Activated CD8-positive, alpha-beta T cell treated with anti-CD3 and anti-CD28 coated beads for 36 hours (primary cell): Measurements from ENCODE around the gene PSMG1. TPM values are rescaled to one million over a fixed set of nuclear protein-coding genes. Genes with fewer than 3 reads are reported as not detected.

ENCODE experiments used
- ATAC-seq: fragments of 200-7000 bp; cut with Tn5 transposase; one replicate; pipeline ENCODE4 v1.10.0; 2021; ENCODE audit warnings: mild to moderate bottlenecking, moderate library complexity
- CTCF ChIA-PET: fragments of 350-600 bp; sonication (Branson Sonifier 250); formaldehyde crosslinking; loops from one replicate; lab custom pipeline; 2021; ENCODE audit warnings: antibody characterized with exemption; lab: Charles Lee
- POLR2A ChIA-PET: fragments of 350-600 bp; sonication (Branson Sonifier 250); formaldehyde crosslinking; loops from one replicate; lab custom pipeline; 2021; ENCODE audit warnings: antibody characterized with exemption; lab: Charles Lee
- DNase-seq: peaks from one replicate; pipeline ENCODE4 v3.0.0-alpha.2; 2020
- H3K27ac Mint-ChIP-seq: one replicate; pipeline ENCODE4 v1.8.0; 2021; ENCODE audit warnings: mild to moderate bottlenecking, mixed read lengths
- H3K27me3 Mint-ChIP-seq: one replicate; pipeline ENCODE4 v1.8.0; 2021; ENCODE audit warnings: mixed read lengths
- H3K36me3 Mint-ChIP-seq: one replicate; pipeline ENCODE4 v1.8.0; 2021; ENCODE audit warnings: low read depth, mixed read lengths
- H3K4me1 Mint-ChIP-seq: one replicate; pipeline ENCODE4 v1.8.0; 2021; ENCODE audit warnings: low read depth, mixed read lengths
- H3K4me3 Mint-ChIP-seq: one replicate; pipeline ENCODE4 v1.8.0; 2021; ENCODE audit warnings: mild to moderate bottlenecking, moderate library complexity, mixed read lengths
- H3K9me3 Mint-ChIP-seq: one replicate; pipeline ENCODE4 v1.8.0; 2021; ENCODE audit warnings: mixed read lengths
- CTCF ChIP-seq: fragments of 200-600 bp; IDR thresholded peaks from one replicate; pipeline ENCODE4 v1.8.0; 2022; ENCODE audit warnings: antibody characterized with exemption, mild to moderate bottlenecking
- intact Hi-C: fragments of 100-400 bp; cut with micrococcal nuclease; formaldehyde crosslinking; loops from one replicate; pipeline ENCODE4 v1.10.0; 2022
- total RNA-seq, 2 experiments: library from RNA; stranded (reverse); gene quantifications; one replicate each; pipeline ENCODE4 v1.2.3, GENCODE V29; 2021

The PSMG1 gene
- total RNA-seq, 2 experiments from 2014 or later: 90.9 to 107 TPM

- H3K36me3 Mint-ChIP-seq: peaks cover 43% of the 10 kb centered on the region
- DNase-seq: no peak
- no peaks in the 10 kb centered on the region for H3K9me3 Mint-ChIP-seq
- no peak overlapping the region for H3K27ac Mint-ChIP-seq
- H3K4me1 Mint-ChIP-seq: peaks cover 32% of the 10 kb centered on the region
- POLR2A ChIA-PET: no interaction called here
- no peak for TF ChIP-seq CTCF
- ATAC-seq: no peak
- intact Hi-C loops: no loop called here
- CTCF ChIA-PET: interaction anchor here (1.3 to 2.1 kb wide), 2 partner anchors 8 to 15 kb away, joined by 3 to 8 read pairs; partner anchors contain the start of gene PSMG1
- no peaks in the 10 kb centered on the region for H3K27me3 Mint-ChIP-seq
- H3K4me3 Mint-ChIP-seq: no peak overlapping the region
Measured at GRCh38 chr21:39198800-39199199, 15.5 kb upstream of the PSMG1 start.

- ATAC-seq (no peak), DNase-seq (no peak)
- no peak for TF ChIP-seq CTCF
- H3K9me3 Mint-ChIP-seq: no peaks in the 10 kb centered on the region
- H3K27me3 Mint-ChIP-seq: no peaks in the 10 kb centered on the region
- ChIA-PET POLR2A (no interaction called here), CTCF (no interaction called here)
- intact Hi-C loops: no loop called here
- H3K4me1 Mint-ChIP-seq: peaks cover 32% of the 10 kb centered on the region
- H3K27ac Mint-ChIP-seq: peak overlapping the region; percentile 21
- H3K36me3 Mint-ChIP-seq: peaks cover 39% of the 10 kb centered on the region
- H3K4me3 Mint-ChIP-seq: no peak overlapping the region
Measured at GRCh38 chr21:39197448-39198233, 14.4 kb upstream of the PSMG1 start.

- no peak for TF ChIP-seq CTCF
- no peaks in the 10 kb centered on the region for H3K9me3 Mint-ChIP-seq
- peaks cover 39% of the 10 kb centered on the region for H3K36me3 Mint-ChIP-seq
- no peak overlapping the region for H3K4me3 Mint-ChIP-seq
- intact Hi-C loops: no loop called here
- peak overlapping the region; percentile 57 for H3K27ac Mint-ChIP-seq
- POLR2A ChIA-PET: interaction anchor here (0.6 kb wide), 1 partner anchor 22 kb away, joined by 3 read pairs; no protein-coding TSS in a partner anchor
- no peak for DNase-seq
- CTCF ChIA-PET: interaction anchor here (1.4 kb wide), 1 partner anchor 45 kb away, joined by 3 read pairs; no protein-coding TSS in a partner anchor
- ATAC-seq: no peak
- peaks cover 32% of the 10 kb centered on the region for H3K4me1 Mint-ChIP-seq
- no peaks in the 10 kb centered on the region for H3K27me3 Mint-ChIP-seq
Measured at GRCh38 chr21:39196838-39197237, 13.6 kb upstream of the PSMG1 start.

GRCh38 chr21:39196310-39196709, 13.1 kb upstream of the PSMG1 start:
- H3K27ac Mint-ChIP-seq: peak overlapping the region; percentile 57
- DNase-seq: no peak
- peaks cover 32% of the 10 kb centered on the region for H3K4me1 Mint-ChIP-seq
- peaks cover 37% of the 10 kb centered on the region for H3K36me3 Mint-ChIP-seq
- ChIA-PET POLR2A (interaction anchor here (0.6 kb wide), 1 partner anchor 22 kb away, joined by 3 read pairs; no protein-coding TSS in a partner anchor), CTCF (interaction anchor here (1.4 kb wide), 1 partner anchor 46 kb away, joined by 3 read pairs; no protein-coding TSS in a partner anchor)
- peak; percentile 39 for ATAC-seq
- intact Hi-C loops: no loop called here
- no peaks in the 10 kb centered on the region for H3K9me3 Mint-ChIP-seq
- no peaks in the 10 kb centered on the region for H3K27me3 Mint-ChIP-seq
- H3K4me3 Mint-ChIP-seq: peak overlapping the region; percentile 30
- no peak for TF ChIP-seq CTCF

GRCh38 chr21:39193380-39193779, 10.1 kb upstream of the PSMG1 start:
- DNase-seq (no peak), ATAC-seq (no peak)
- peaks cover 50% of the 10 kb centered on the region for H3K4me1 Mint-ChIP-seq
- ChIA-PET CTCF (no interaction called here), POLR2A (no interaction called here)
- H3K36me3 Mint-ChIP-seq: peaks cover 24% of the 10 kb centered on the region
- no peak overlapping the region for H3K4me3 Mint-ChIP-seq
- H3K9me3 Mint-ChIP-seq: no peaks in the 10 kb centered on the region
- H3K27ac Mint-ChIP-seq: no peak overlapping the region
- no peak for TF ChIP-seq CTCF
- no peaks in the 10 kb centered on the region for H3K27me3 Mint-ChIP-seq
- intact Hi-C loops: no loop called here
